ENCODE measurements around the gene CABLES1. TPM values are rescaled to one million over a fixed set of nuclear protein-coding genes. Genes with fewer than 3 reads are reported as not detected.

The CABLES1 gene
- total and polyA plus RNA-seq, 2 experiments from 2014 or later, result 7.2 to 10.8 TPM

DNA sequence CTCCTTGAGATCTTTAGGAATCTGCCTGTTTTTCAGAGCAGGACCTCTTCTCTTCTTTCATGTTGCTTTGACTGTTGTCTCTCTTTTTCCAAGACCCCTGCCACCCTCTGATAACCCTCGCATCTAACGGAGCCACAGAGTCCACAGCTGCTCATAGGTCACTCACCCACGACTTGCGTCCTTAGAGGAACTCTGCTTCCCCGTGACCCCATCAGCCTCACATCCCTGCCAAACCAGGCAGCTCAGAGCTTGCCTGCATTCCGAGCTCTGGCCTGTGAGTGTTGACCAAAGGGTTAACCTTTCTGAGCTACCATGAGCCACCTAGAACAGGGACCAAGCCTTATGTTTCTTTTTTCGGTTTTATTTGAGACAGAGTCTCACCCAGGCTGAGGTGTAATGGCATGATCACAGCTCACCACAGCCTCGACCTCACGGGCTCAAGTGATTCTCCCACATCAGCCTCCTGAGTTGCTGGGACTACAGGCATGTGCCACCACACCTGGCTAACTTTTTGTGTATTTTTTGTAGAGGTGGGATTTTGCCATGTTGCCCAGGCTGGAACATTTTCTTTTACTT lies 36.4 kb downstream of the CABLES1 start:
- 86% methylated on average over 9 of the region's 9 CpGs for WGBS (ENCODE audit: low lambda C conversion rate, missing lambda C conversion rate)
- no peak overlapping the region for H3K4me3 ChIP-seq
- H4K20me1 ChIP-seq (ENCODE audit: insufficient read depth, poor library complexity, severe bottlenecking), result no peaks in the 10 kb centered on the region
- TF ChIP-seq, protein P1, sequence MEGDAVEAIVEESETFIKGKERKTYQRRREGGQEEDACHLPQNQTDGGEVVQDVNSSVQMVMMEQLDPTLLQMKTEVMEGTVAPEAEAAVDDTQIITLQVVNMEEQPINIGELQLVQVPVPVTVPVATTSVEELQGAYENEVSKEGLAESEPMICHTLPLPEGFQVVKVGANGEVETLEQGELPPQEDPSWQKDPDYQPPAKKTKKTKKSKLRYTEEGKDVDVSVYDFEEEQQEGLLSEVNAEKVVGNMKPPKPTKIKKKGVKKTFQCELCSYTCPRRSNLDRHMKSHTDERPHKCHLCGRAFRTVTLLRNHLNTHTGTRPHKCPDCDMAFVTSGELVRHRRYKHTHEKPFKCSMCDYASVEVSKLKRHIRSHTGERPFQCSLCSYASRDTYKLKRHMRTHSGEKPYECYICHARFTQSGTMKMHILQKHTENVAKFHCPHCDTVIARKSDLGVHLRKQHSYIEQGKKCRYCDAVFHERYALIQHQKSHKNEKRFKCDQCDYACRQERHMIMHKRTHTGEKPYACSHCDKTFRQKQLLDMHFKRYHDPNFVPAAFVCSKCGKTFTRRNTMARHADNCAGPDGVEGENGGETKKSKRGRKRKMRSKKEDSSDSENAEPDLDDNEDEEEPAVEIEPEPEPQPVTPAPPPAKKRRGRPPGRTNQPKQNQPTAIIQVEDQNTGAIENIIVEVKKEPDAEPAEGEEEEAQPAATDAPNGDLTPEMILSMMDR (IDR thresholded peaks at IDR 0.05; ENCODE audit: poor library complexity), result no peak
- no peak for TF ChIP-seq EZH2 (IDR thresholded peaks at IDR 0.05; ENCODE audit: borderline replicate concordance)
- TF ChIP-seq EZH2phosphoT487 (IDR thresholded peaks at IDR 0.05; ENCODE audit: low read depth, severe bottlenecking, unreplicated experiment), result no peak
- H3K27me3 ChIP-seq, result no peaks in the 10 kb centered on the region
- DNase-seq (ENCODE audit: low spot score), result no peak
- no peaks in the 10 kb centered on the region for H3K4me1 ChIP-seq (ENCODE audit: insufficient read depth)
- H2AFZ ChIP-seq, result no peak overlapping the region
- no peaks in the 10 kb centered on the region for H3K79me2 ChIP-seq
- no peaks in the 10 kb centered on the region for H3K9me2 ChIP-seq (replicated peaks; ENCODE audit: insufficient read depth)
- H3K4me2 ChIP-seq, result no peak overlapping the region
- no peaks in the 10 kb centered on the region for H3K9me3 ChIP-seq (ENCODE audit: low read depth)
- no peaks in the 10 kb centered on the region for H3K36me3 ChIP-seq (replicated peaks; ENCODE audit: insufficient read depth, low read depth)
- no peak overlapping the region for H3K27ac ChIP-seq

DNA sequence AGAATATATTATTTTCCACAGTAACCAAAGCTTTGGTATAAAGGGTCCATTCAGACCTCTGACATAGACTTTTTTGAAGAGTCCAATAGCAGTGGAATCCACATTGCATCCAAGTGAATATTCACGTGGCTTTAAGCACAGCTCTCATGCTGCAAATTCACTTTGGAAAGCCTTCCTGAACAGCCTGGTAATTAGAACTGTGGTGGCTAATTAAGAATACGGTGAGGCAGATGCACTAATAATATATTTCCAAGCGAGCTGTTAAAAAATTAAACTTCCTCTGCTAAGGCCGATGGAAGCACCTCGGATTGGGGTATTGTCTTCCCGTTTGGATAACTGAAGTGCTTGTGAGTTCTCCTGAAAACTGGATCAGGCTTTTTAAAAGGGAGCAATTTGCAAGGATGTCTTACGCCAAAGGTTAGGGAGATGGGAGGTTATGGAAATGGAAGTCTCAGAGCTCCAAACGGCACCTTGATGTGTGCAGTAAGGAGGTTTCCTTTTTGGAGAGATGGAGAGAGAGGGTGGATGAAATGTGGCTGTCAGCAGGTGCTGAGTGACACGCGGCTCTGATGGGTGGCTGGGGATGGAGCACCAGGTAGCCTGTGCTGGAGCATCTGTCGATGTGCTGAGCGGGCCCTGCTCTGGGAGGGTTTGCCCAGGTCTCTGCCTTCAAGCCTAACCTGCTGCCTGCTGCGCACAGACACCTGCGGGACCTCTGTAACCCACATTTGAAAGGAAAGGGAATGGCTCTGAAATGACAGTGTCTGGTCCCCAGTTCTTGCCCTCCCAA lies 37.5 kb downstream of the CABLES1 start:
- WGBS (ENCODE audit: low lambda C conversion rate, missing lambda C conversion rate), result 93% methylated on average over 14 of the region's 14 CpGs
- H3K27ac ChIP-seq, result no peak overlapping the region
- H3K4me2 ChIP-seq, result no peak overlapping the region
- H3K4me1 ChIP-seq (ENCODE audit: insufficient read depth), result no peaks in the 10 kb centered on the region
- H3K4me3 ChIP-seq, result no peak overlapping the region
- no peaks in the 10 kb centered on the region for H3K27me3 ChIP-seq
- no peak overlapping the region for H2AFZ ChIP-seq
- no peaks in the 10 kb centered on the region for H3K79me2 ChIP-seq
- H3K9me3 ChIP-seq (ENCODE audit: low read depth), result no peaks in the 10 kb centered on the region
- no peak for DNase-seq (ENCODE audit: low spot score)
- H3K36me3 ChIP-seq (replicated peaks; ENCODE audit: insufficient read depth, low read depth), result no peaks in the 10 kb centered on the region
- TF ChIP-seq EZH2phosphoT487 (IDR thresholded peaks at IDR 0.05; ENCODE audit: low read depth, severe bottlenecking, unreplicated experiment) (no peak), EZH2 (IDR thresholded peaks at IDR 0.05; ENCODE audit: borderline replicate concordance) (no peak)
- TF ChIP-seq, protein P1 (IDR thresholded peaks at IDR 0.05; ENCODE audit: poor library complexity), result no peak
- H4K20me1 ChIP-seq (ENCODE audit: insufficient read depth, poor library complexity, severe bottlenecking), result no peaks in the 10 kb centered on the region
- H3K9me2 ChIP-seq (replicated peaks; ENCODE audit: insufficient read depth), result no peaks in the 10 kb centered on the region

DNA sequence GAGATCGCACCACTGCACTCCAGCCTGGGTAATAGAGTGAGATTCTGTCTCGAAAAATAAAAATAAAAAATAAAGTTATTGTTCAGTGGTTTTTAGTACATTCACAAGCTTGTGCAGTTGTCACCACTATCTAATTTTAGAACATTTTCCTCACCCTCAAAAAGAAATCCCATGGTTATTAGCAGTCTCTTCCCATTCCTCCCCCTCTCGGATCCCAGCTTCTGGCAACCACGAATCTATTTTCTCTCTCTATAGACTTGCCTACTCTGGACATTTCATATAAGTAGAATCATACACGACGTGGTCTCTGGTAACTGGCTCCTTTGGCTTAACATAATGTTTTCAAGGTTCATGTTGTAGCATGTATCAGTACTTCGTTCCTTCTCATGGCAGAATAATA lies 38.6 kb downstream of the CABLES1 start:
- Histone ChIP-seq H3K9me2 (replicated peaks; ENCODE audit: insufficient read depth) (no peaks in the 10 kb centered on the region), H3K4me3 (no peak overlapping the region), H3K36me3 (replicated peaks; ENCODE audit: insufficient read depth, low read depth) (no peaks in the 10 kb centered on the region), H3K79me2 (no peaks in the 10 kb centered on the region), H2AFZ (no peak overlapping the region), H3K27ac (no peak overlapping the region), H3K4me2 (no peak overlapping the region), H3K9me3 (ENCODE audit: low read depth) (no peaks in the 10 kb centered on the region), H3K27me3 (no peaks in the 10 kb centered on the region), H3K4me1 (ENCODE audit: insufficient read depth) (peaks cover 3% of the 10 kb centered on the region), H4K20me1 (ENCODE audit: insufficient read depth, poor library complexity, severe bottlenecking) (no peaks in the 10 kb centered on the region)
- no peak for DNase-seq (ENCODE audit: low spot score)
- TF ChIP-seq, protein P1 (IDR thresholded peaks at IDR 0.05; ENCODE audit: poor library complexity), result no peak
- no peak for TF ChIP-seq EZH2phosphoT487 (IDR thresholded peaks at IDR 0.05; ENCODE audit: low read depth, severe bottlenecking, unreplicated experiment)
- TF ChIP-seq EZH2 (IDR thresholded peaks at IDR 0.05; ENCODE audit: borderline replicate concordance), result no peak
- WGBS (ENCODE audit: low lambda C conversion rate, missing lambda C conversion rate), result 94% methylated on average over 7 of the region's 7 CpGs
